Ovary (tissue), 9 donors: ENCODE data around the gene CCDC136. TPM values are rescaled to one million over a fixed set of nuclear protein-coding genes. Genes with fewer than 3 reads are reported as not detected.

Experiments used
- DNase-seq, 5 donors: peaks; one replicate each; pipeline ENCODE4 v3.0.0-alpha.2; 2019 to 2020
- H3K27ac ChIP-seq, 2 donors: fragments of 200-600 bp; one replicate each; pipeline versions ENCODE4 v1.5.1 to v1.8.0; 2019 to 2022
- H3K27me3 ChIP-seq: fragments of 200-600 bp; one replicate; pipeline ENCODE4 v1.8.0; 2022
- H3K36me3 ChIP-seq: fragments of 200-600 bp; sonication (generic); one replicate; pipeline ENCODE4 v1.5.1; 2019
- H3K4me1 ChIP-seq: one replicate; pipeline ENCODE4 v1.8.1; 2013; ENCODE audit warnings: mild to moderate bottlenecking, moderate library complexity; ENCODE audit not compliant: insufficient read depth
- H3K4me3 ChIP-seq: fragments of 200-600 bp; sonication (generic); one replicate; pipeline ENCODE4 v1.5.1; 2017
- H3K9me3 ChIP-seq, 2 donors: fragments of 200-600 bp in 1 of 2; sonication (generic) in 1 of 2; one replicate each; pipeline versions ENCODE4 v1.5.1 to v1.8.1; 2013 to 2019; ENCODE audit warnings: mild to moderate bottlenecking in 1 of 2, moderate library complexity in 1 of 2
- EP300 ChIP-seq: sonication (generic); formaldehyde crosslinking; IDR thresholded peaks from one replicate; pipeline ENCODE4 v1.6.1; 2017; ENCODE audit warnings: antibody characterized with exemption
- POLR2A ChIP-seq: fragments of 450-650 bp; IDR thresholded peaks from one replicate; pipeline ENCODE4 v1.6.1; 2017; ENCODE audit warnings: antibody characterized with exemption, mild to moderate bottlenecking, moderate library complexity
- WGBS, 3 donors: extraction: QIAGEN DNeasy Blood & Tissue Kit in 1 of 3; methylation state at CpG; one replicate each; pipeline versions ENCODE4 v1.1.5 to v1.1.7; 2013 to 2017; 5-methylcytosine and 5-hydroxymethylcytosine counted together
- intact Hi-C, 4 donors: fragments of 100-400 bp; cut with DNase I; formaldehyde crosslinking; loops; one replicate each; pipeline versions ENCODE4 v1.11.0 to v1.15.1; 2022 to 2023
- polyA plus RNA-seq, 2 donors: library from polyadenylated mRNA; stranded (reverse); fragments of 200-250 nt in 1 of 2; fragments of 350-450 nt in 1 of 2; fragmentation: Illumina TruSeq in 1 of 2; extraction: RNeasy Lipid Tissue Mini Kit (QIAGEN cat#74804) in 1 of 2; gene quantifications; one replicate each; pipeline ENCODE4 v1.2.3, GENCODE V29; 2013 to 2014
- total RNA-seq, 7 donors: library from RNA; depleted of rRNA in 2 of 7; stranded (reverse); fragments of >200 nt in 2 of 7; fragmentation: NEBNext Ultra II Directional in 3 of 7; extraction: Animal tissue kit (Norgen Biotek cat#: 25700) in 3 of 7; gene quantifications; one replicate each; pipeline versions ENCODE4 v1.1.0 to v1.2.4, GENCODE V29; 2016 to 2023
- TF ChIP-seq, protein P1 (sequence below), 3 donors: fragments of 450-650 bp in 2 of 3; fragments of 200-600 bp in 1 of 3; IDR thresholded peaks; one replicate each; pipeline versions ENCODE4 v1.5.1 to v1.8.0; 2016 to 2022; ENCODE audit warnings: antibody characterized with exemption in 3 of 3, mild to moderate bottlenecking in 1 of 3
- donor health status: DM: no; HTN: no; CAD: no; lungs with moderate emphysema.
- donor health status: DM: no; HTN: no; CAD: no.
- donor health status: Bipolar disorder and iron deficiency.
- donor health status: DM: yes; HTN: yes; CAD: no.
- donor health status: DM: no; HTN: no; CAD: no.
- donor health status: DM: yes; HTN: yes; CAD: no.

CCDC136 gene
- total and polyA plus RNA-seq, 9 donors = 2.4 to 14.0 (median 5.8) TPM

DNA sequence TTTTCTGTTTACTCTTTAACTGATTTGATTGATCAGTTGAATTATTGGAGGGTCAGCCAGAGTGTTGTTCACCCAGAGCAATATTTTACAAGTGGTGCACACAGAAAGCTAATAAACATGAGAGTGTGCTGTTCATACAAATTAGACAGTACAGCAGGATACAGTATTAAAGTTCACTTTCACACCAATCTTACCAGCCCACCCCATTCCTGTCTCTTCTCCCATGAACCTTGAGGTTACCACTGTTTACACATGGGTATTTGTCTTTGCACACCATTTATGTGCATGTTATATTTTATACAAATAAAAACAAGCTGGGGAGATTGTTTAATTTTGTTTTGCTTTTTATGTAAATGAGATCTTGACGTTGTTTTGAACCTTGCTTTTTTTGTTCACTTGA, 46.1 kb upstream of the CCDC136 start:
- H3K4me1 ChIP-seq = peaks cover 5% of the 10 kb centered on the region
- TF ChIP-seq, protein P1, sequence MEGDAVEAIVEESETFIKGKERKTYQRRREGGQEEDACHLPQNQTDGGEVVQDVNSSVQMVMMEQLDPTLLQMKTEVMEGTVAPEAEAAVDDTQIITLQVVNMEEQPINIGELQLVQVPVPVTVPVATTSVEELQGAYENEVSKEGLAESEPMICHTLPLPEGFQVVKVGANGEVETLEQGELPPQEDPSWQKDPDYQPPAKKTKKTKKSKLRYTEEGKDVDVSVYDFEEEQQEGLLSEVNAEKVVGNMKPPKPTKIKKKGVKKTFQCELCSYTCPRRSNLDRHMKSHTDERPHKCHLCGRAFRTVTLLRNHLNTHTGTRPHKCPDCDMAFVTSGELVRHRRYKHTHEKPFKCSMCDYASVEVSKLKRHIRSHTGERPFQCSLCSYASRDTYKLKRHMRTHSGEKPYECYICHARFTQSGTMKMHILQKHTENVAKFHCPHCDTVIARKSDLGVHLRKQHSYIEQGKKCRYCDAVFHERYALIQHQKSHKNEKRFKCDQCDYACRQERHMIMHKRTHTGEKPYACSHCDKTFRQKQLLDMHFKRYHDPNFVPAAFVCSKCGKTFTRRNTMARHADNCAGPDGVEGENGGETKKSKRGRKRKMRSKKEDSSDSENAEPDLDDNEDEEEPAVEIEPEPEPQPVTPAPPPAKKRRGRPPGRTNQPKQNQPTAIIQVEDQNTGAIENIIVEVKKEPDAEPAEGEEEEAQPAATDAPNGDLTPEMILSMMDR (IDR thresholded peaks at IDR 0.05) = no peak
- TF ChIP-seq EP300 = no peak
- TF ChIP-seq POLR2A = no peak
- 59 to 73% (median 70%) methylated on average over 1 of the region's 1 CpG for WGBS, 3 donors

GRCh38 chr7:128747327-128748079, 44.3 kb upstream of the CCDC136 start:
- Histone ChIP-seq H3K4me3 (no peak overlapping the region), H3K27me3 (no peaks in the 10 kb centered on the region), H3K36me3 (no peaks in the 10 kb centered on the region), H3K9me3 (no peaks in the 10 kb centered on the region), H3K27ac (no peak overlapping the region), H3K4me1 (peaks cover 1% of the 10 kb centered on the region)
- intact Hi-C loops = no loop called here
- DNase-seq = no peak
- 80 to 83% (median 82%) methylated on average over 6 of the region's 6 CpGs for WGBS, 3 donors
- TF ChIP-seq EP300 = no peak
- TF ChIP-seq, protein P1 (IDR thresholded peaks at IDR 0.05) = no peak
- TF ChIP-seq POLR2A = no peak

More for the DNA sequence above, 46.1 kb upstream of the CCDC136 start:
- intact Hi-C loops = no loop called here
- no peaks in the 10 kb centered on the region for H3K27me3 ChIP-seq
- no peak for DNase-seq
- no peaks in the 10 kb centered on the region for H3K9me3 ChIP-seq
- H3K4me3 ChIP-seq = no peak overlapping the region
- no peak overlapping the region for H3K27ac ChIP-seq
- no peaks in the 10 kb centered on the region for H3K36me3 ChIP-seq

- Histone ChIP-seq H3K4me3 (no peak overlapping the region), H3K36me3 (no peaks in the 10 kb centered on the region), H3K4me1 (no peaks in the 10 kb centered on the region), H3K27ac (no peak overlapping the region), H3K27me3 (no peaks in the 10 kb centered on the region), H3K9me3 (no peaks in the 10 kb centered on the region)
- WGBS, 3 donors = 88 to 97% (median 88%) methylated on average over 1 of the region's 1 CpG
- intact Hi-C loops = no loop called here
- TF ChIP-seq POLR2A (no peak), EP300 (no peak)
- TF ChIP-seq, protein P1 (IDR thresholded peaks at IDR 0.05) = no peak
- no peak for DNase-seq
Observed at GRCh38 chr7:128752251-128752650, 39.5 kb upstream of the CCDC136 start.

DNA sequence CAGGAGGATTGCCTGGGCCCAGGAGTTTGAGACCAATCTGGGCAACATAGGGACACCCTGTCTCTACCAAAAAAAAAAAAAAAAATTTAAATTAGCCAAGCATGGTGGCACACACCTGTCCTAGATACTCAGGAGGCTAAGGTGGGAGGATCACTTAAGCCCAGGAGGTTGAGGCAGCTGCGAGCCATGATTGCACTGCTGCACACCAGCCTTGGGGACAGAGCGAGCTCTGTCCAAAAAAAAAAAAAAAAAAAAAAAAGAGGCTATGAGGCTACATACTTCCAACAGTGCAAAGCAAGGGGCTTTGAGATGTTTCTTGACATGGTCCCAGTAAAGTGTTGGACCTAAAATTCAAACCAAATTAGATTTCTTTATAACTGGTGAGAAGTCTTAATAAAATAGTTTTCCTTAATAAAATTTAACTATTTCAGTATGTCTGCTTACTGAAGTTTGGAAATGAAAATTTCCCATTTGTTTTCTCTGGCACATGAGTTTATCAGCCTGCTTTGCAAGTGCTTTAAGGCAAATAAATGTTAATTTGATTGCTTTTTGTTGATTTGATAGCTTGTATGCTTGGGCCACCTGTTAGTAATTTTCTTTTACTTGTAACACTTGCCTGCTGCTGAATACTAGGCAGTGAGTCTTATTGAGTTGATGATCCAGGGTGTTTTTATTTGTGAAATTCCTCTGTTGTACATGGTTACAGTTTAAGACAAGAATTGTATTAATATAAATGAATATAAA, 36.5 kb upstream of the CCDC136 start:
- H3K9me3 ChIP-seq = no peaks in the 10 kb centered on the region
- TF ChIP-seq POLR2A = no peak
- H3K4me1 ChIP-seq = no peaks in the 10 kb centered on the region
- no peak for DNase-seq
- H3K4me3 ChIP-seq = no peak overlapping the region
- H3K27ac ChIP-seq = no peak overlapping the region
- intact Hi-C loops = no loop called here
- H3K36me3 ChIP-seq = no peaks in the 10 kb centered on the region
- WGBS, 3 donors = 90 to 96% (median 91%) methylated on average over 2 of the region's 2 CpGs
- H3K27me3 ChIP-seq = no peaks in the 10 kb centered on the region
